ENCODE data around the gene ITPK1.

ITPK1 gene

GRCh38 chr14:92902191-92902590, 213.5 kb downstream of the ITPK1 start:
- FAIRE-seq = no peak
- no peak for DNase-seq (ENCODE audit: insufficient read length, low spot score)
- TF ChIP-seq CTCF (IDR thresholded peaks at IDR 0.05; ENCODE audit: insufficient read depth, missing control alignments) = no peak

- no peak for DNase-seq (ENCODE audit: insufficient read length, low spot score)
- no peak for TF ChIP-seq CTCF (IDR thresholded peaks at IDR 0.05; ENCODE audit: insufficient read depth, missing control alignments)
- FAIRE-seq = no peak
Observed at GRCh38 chr14:92900660-92901059, 215.1 kb downstream of the ITPK1 start.

GRCh38 chr14:92898566-92899131, 217.1 kb downstream of the ITPK1 start:
- FAIRE-seq (no peak), DNase-seq (ENCODE audit: insufficient read length, low spot score) (no peak)
- no peak for TF ChIP-seq CTCF (IDR thresholded peaks at IDR 0.05; ENCODE audit: insufficient read depth, missing control alignments)

- TF ChIP-seq CTCF (IDR thresholded peaks at IDR 0.05; ENCODE audit: insufficient read depth, missing control alignments) = no peak
- DNase-seq (ENCODE audit: insufficient read length, low spot score) = no peak
- FAIRE-seq = no peak
Observed at GRCh38 chr14:92897922-92898565, 217.7 kb downstream of the ITPK1 start.

GRCh38 chr14:92895352-92895878, 220.3 kb downstream of the ITPK1 start:
- DNase-seq (ENCODE audit: insufficient read length, low spot score) (no peak), FAIRE-seq (no peak)
- no peak for TF ChIP-seq CTCF (IDR thresholded peaks at IDR 0.05; ENCODE audit: insufficient read depth, missing control alignments)

- TF ChIP-seq CTCF (IDR thresholded peaks at IDR 0.05; ENCODE audit: insufficient read depth, missing control alignments) = no peak
- DNase-seq (ENCODE audit: insufficient read length, low spot score) (no peak), FAIRE-seq (no peak)
Observed at GRCh38 chr14:92892589-92892988, 223.1 kb downstream of the ITPK1 start.

Data from D721Med (cell line).